Fibroblast of villous mesenchyme (primary cell): Measurements from ENCODE around the gene STIM2. TPM values are rescaled to one million over a fixed set of nuclear protein-coding genes. Genes with fewer than 3 reads are reported as not detected.

Experiments used
- DNase-seq: peaks from one replicate; pipeline ENCODE4 v3.0.0-alpha.2; 2010; ENCODE audit warnings: low read depth
- H3K4me3 ChIP-seq: 2 replicates; pipeline ENCODE4 v1.5.1; 2011; ENCODE audit warnings: low read depth, mild to moderate bottlenecking, low read length
- CTCF ChIP-seq: IDR thresholded peaks from 2 replicates; pipeline ENCODE4 v1.5.1; 2012; ENCODE audit warnings: low read depth, mild to moderate bottlenecking, low read length; ENCODE audit not compliant: insufficient read depth
- total RNA-seq: library from RNA; depleted of rRNA; stranded (reverse); fragments of >200 nt; gene quantifications from 2 replicates; pipeline ENCODE4 v1.2.3, GENCODE V29; 2012

Gene STIM2
- total RNA-seq, 1 donor, result 21.6 TPM

- no peak for TF ChIP-seq CTCF
- DNase-seq, result no peak
- no peak overlapping the region for H3K4me3 ChIP-seq
Measured at GRCh38 chr4:26937567-26937966, 76.9 kb downstream of the STIM2 start.

DNA sequence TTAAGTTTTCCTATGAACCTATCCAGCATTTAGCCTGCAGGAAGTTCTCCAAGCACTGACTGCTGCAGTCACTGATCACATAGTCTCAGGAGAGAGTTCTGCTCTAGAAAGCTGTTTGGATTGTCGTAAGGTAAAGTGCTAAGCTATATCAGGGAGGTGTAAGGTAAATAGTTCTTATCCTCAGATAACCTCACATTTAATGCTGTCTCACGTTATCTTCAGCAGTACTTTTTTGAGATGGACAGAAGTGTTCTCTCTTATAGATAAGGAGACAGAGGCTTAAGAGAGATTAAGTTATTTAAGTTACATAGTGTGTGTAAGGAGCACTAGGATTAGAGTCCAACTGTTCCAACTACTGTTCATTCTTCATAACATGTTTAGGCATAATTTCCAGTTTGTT is 77.9 kb downstream of the STIM2 start:
- DNase-seq, result no peak
- no peak for TF ChIP-seq CTCF
- no peak overlapping the region for H3K4me3 ChIP-seq

- H3K4me3 ChIP-seq, result no peak overlapping the region
- DNase-seq, result no peak
- no peak for TF ChIP-seq CTCF
Measured at GRCh38 chr4:26941951-26942350, 81.3 kb downstream of the STIM2 start.

GRCh38 chr4:26942871-26943270 is 82.2 kb downstream of the STIM2 start:
- no peak for TF ChIP-seq CTCF
- DNase-seq, result no peak
- H3K4me3 ChIP-seq, result no peak overlapping the region

- TF ChIP-seq CTCF, result no peak
- H3K4me3 ChIP-seq, result no peak overlapping the region
- no peak for DNase-seq
Measured at GRCh38 chr4:26943391-26943790, 82.8 kb downstream of the STIM2 start.

GRCh38 chr4:26945794-26946193 is 85.2 kb downstream of the STIM2 start:
- no peak overlapping the region for H3K4me3 ChIP-seq
- no peak for DNase-seq
- no peak for TF ChIP-seq CTCF

DNA sequence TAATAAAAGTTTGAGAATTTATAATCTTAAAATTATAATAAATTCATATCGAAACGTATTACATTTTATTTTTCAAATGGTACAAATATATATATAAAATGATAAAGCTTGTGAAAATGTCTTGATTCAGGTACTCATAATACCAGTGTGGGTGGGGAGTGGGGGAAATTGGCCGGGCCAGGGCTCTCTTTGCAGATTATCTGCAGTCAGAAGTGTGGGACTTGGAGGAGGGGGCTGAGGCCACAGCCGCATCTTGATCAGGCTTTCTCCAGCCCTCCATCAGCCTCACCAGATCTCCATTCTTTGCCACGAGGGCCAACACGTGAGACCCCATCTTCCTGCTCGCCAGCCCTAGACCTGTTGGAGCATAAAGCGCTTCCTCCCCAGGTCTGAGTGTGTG is 86.7 kb downstream of the STIM2 start:
- H3K4me3 ChIP-seq, result no peak overlapping the region
- TF ChIP-seq CTCF, result no peak
- DNase-seq, result no peak
